ENCODE data around the gene CSH1. TPM values are rescaled to one million over a fixed set of nuclear protein-coding genes. Genes with fewer than 3 reads are reported as not detected.
A peak's percentile ranks its signal among the peaks of the same experiment; 100 is the strongest.
"Not testable (repeated sequence)": the region's sequence is repeated elsewhere in the genome, so short reads cannot be mapped to it uniquely, and the experiment has no call there.

The CSH1 gene
- polyA plus RNA-seq, 1 of the 3 experiments (the other 2 are of a cell fraction), result not detected

DNA sequence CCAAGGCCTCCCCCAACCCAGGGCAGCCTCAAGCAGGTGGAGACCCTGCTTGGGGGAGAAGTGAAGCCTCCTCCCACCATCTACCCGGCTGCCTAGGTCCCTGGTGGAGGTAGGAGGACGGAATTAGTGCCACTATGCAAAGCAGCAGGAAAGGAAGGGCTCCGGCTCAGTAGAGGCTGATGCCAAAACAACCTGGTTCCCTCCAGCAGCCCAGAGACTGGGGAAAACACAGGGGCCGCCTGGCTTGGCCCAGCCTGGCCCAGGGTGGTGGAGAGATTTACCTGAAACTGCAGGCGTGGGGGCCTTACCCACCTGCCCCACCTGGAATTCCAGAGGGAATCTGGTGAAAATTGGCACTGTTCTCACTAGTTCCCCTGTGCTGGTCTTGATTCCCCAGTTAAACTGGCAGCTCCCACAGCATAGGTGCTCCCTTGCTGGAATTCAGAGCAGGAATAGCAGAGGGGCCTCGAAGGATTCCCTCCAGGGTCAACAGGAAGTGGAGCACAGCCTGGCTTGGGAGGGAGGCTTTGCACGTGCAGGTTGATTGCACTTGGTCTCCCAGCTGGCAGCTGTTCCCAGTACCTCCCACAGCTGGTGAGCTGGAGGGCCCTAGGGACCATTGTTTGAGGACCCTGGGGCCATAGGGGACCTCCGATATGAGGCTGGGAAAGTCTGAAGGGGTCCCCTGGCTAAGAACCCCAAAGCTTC, 31.2 kb upstream of the CSH1 start:
- ChIA-PET CTCF (interaction anchor here (0.7 to 8.8 kb wide), 10 partner anchors 9 to 206 kb away, joined by 3 to 90 read pairs (median 4); partner anchors contain the start of genes CSHL1 and GH1), POLR2A (no interaction called here)
- Histone ChIP-seq H3K27ac (ENCODE audit: low read depth in 2 of 2, low read length in 1 of 2) (no peak overlapping the region), H3K9me2 (no peaks in the 10 kb centered on the region), H3K4me2 (no peak overlapping the region), H3K27me3 (ENCODE audit: insufficient read depth) (no peaks in the 10 kb centered on the region), H4K20me1 (ENCODE audit: insufficient read depth) (no peaks in the 10 kb centered on the region), H2AFZ (ENCODE audit: low read depth) (no peak overlapping the region), H3K79me2 (ENCODE audit: insufficient read depth) (no peaks in the 10 kb centered on the region), H3K4me3 (ENCODE audit: low read depth in 2 of 2, low read length in 1 of 2) (no peak overlapping the region), H3K4me1 (ENCODE audit: control insufficient read depth in 1 of 2, insufficient read depth in 2 of 2, low read depth in 1 of 2, low read length in 1 of 2) (no peaks in the 10 kb centered on the region), H3K9me3 (no peaks in the 10 kb centered on the region), H3F3A (replicated peaks; ENCODE audit: insufficient read depth) (no peaks in the 10 kb centered on the region), H3K36me3 (replicated peaks in 1 of 2; ENCODE audit: control insufficient read depth in 1 of 2, insufficient read depth in 2 of 2, low read length in 1 of 2) (no peaks in the 10 kb centered on the region), H3K9ac (no peak overlapping the region)
- 46% methylated on average over 7 of the region's 8 CpGs for WGBS (ENCODE audit: low lambda C conversion rate)
- peak; percentile 15 for DNase-seq
- TF ChIP-seq RCOR1 (IDR thresholded peaks at IDR 0.05; ENCODE audit: low read length) (no peak), TEAD4 (IDR thresholded peaks at IDR 0.05; ENCODE audit: borderline replicate concordance, insufficient read depth) (no peak), FOSL2 (IDR thresholded peaks at IDR 0.05; ENCODE audit: borderline replicate concordance, low read depth) (no peak), GATA2 (CRISPR knock-in tag; IDR thresholded peaks at IDR 0.05) (no peak), NFIC (IDR thresholded peaks at IDR 0.05; ENCODE audit: borderline replicate concordance) (no peak), GABPA (IDR thresholded peaks at IDR 0.05; ENCODE audit: low read depth) (no peak)
- TF ChIP-seq, protein P1, sequence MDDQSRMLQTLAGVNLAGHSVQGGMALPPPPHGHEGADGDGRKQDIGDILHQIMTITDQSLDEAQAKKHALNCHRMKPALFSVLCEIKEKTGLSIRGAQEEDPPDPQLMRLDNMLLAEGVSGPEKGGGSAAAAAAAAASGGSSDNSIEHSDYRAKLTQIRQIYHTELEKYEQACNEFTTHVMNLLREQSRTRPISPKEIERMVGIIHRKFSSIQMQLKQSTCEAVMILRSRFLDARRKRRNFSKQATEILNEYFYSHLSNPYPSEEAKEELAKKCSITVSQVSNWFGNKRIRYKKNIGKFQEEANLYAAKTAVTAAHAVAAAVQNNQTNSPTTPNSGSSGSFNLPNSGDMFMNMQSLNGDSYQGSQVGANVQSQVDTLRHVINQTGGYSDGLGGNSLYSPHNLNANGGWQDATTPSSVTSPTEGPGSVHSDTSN (IDR thresholded peaks at IDR 0.05), result no peak

DNA sequence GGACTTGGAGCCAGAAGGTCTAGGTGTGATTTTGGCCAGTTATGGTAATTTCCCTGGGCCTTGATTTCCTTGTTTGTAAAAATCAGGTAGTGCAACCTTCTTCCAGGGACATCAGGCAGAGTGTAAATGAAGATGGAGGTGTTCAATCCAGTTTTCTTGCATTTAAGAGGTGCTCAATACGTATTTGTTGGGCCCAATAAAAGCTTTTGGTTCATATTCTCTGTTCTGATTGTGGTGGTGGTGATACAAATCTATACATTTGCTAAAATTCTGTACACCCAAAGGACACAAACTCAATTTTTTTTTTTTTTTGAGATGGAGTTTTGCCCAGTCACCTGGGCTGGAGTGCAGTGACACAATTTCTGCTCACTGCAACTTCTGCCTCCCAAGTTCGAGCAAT, 29.8 kb upstream of the CSH1 start:
- Histone ChIP-seq H3K9me3 (no peaks in the 10 kb centered on the region), H3K4me3 (ENCODE audit: low read depth in 2 of 2, low read length in 1 of 2) (no peak overlapping the region), H3K27ac (ENCODE audit: low read depth in 2 of 2, low read length in 1 of 2) (no peak overlapping the region), H2AFZ (ENCODE audit: low read depth) (no peak overlapping the region), H3K4me1 (ENCODE audit: control insufficient read depth in 1 of 2, insufficient read depth in 2 of 2, low read depth in 1 of 2, low read length in 1 of 2) (no peaks in the 10 kb centered on the region), H3F3A (replicated peaks; ENCODE audit: insufficient read depth) (no peaks in the 10 kb centered on the region), H3K79me2 (ENCODE audit: insufficient read depth) (no peaks in the 10 kb centered on the region), H3K36me3 (replicated peaks in 1 of 2; ENCODE audit: control insufficient read depth in 1 of 2, insufficient read depth in 2 of 2, low read length in 1 of 2) (no peaks in the 10 kb centered on the region), H3K9me2 (no peaks in the 10 kb centered on the region), H3K27me3 (ENCODE audit: insufficient read depth) (no peaks in the 10 kb centered on the region), H3K4me2 (no peak overlapping the region), H4K20me1 (ENCODE audit: insufficient read depth) (no peaks in the 10 kb centered on the region), H3K9ac (no peak overlapping the region)
- 70% methylated on average over 2 of the region's 2 CpGs for WGBS (ENCODE audit: low lambda C conversion rate)
- CTCF ChIA-PET, result interaction anchor here (0.6 to 4.5 kb wide), 9 partner anchors 13 to 349 kb away, joined by 3 to 21 read pairs (median 4); partner anchors contain the start of gene CSHL1
- POLR2A ChIA-PET, result no interaction called here
- DNase-seq, result no peak
- no peak for TF ChIP-seq FOSL2 (IDR thresholded peaks at IDR 0.05; ENCODE audit: borderline replicate concordance, low read depth)

- TF ChIP-seq RXRA (IDR thresholded peaks at IDR 0.05; ENCODE audit: borderline replicate concordance, low read depth), result no peak
- TF ChIP-seq, protein P2, sequence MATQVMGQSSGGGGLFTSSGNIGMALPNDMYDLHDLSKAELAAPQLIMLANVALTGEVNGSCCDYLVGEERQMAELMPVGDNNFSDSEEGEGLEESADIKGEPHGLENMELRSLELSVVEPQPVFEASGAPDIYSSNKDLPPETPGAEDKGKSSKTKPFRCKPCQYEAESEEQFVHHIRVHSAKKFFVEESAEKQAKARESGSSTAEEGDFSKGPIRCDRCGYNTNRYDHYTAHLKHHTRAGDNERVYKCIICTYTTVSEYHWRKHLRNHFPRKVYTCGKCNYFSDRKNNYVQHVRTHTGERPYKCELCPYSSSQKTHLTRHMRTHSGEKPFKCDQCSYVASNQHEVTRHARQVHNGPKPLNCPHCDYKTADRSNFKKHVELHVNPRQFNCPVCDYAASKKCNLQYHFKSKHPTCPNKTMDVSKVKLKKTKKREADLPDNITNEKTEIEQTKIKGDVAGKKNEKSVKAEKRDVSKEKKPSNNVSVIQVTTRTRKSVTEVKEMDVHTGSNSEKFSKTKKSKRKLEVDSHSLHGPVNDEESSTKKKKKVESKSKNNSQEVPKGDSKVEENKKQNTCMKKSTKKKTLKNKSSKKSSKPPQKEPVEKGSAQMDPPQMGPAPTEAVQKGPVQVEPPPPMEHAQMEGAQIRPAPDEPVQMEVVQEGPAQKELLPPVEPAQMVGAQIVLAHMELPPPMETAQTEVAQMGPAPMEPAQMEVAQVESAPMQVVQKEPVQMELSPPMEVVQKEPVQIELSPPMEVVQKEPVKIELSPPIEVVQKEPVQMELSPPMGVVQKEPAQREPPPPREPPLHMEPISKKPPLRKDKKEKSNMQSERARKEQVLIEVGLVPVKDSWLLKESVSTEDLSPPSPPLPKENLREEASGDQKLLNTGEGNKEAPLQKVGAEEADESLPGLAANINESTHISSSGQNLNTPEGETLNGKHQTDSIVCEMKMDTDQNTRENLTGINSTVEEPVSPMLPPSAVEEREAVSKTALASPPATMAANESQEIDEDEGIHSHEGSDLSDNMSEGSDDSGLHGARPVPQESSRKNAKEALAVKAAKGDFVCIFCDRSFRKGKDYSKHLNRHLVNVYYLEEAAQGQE (IDR thresholded peaks at IDR 0.05; ENCODE audit: low read depth, low read length), result no peak
- no peak for TF ChIP-seq TAF1 (IDR thresholded peaks at IDR 0.05; ENCODE audit: borderline replicate concordance, low read depth, low read length)
- TF ChIP-seq ELF1 (IDR thresholded peaks at IDR 0.05), result no peak
- H3F3A ChIP-seq (replicated peaks; ENCODE audit: insufficient read depth), result no peaks in the 10 kb centered on the region
- H3K9me2 ChIP-seq, result no peaks in the 10 kb centered on the region
- H3K9ac ChIP-seq, result no peak overlapping the region
- no peak overlapping the region for H2AFZ ChIP-seq (ENCODE audit: low read depth)
- no peaks in the 10 kb centered on the region for H3K27me3 ChIP-seq (ENCODE audit: insufficient read depth)
- no peak overlapping the region for H3K4me3 ChIP-seq (ENCODE audit: low read depth in 2 of 2, low read length in 1 of 2)
- no peaks in the 10 kb centered on the region for H3K79me2 ChIP-seq (ENCODE audit: insufficient read depth)
- no peak overlapping the region for H3K4me2 ChIP-seq
- no peaks in the 10 kb centered on the region for H3K4me1 ChIP-seq (ENCODE audit: control insufficient read depth in 1 of 2, insufficient read depth in 2 of 2, low read depth in 1 of 2, low read length in 1 of 2)
- H4K20me1 ChIP-seq (ENCODE audit: insufficient read depth), result no peaks in the 10 kb centered on the region
- no peak overlapping the region for H3K27ac ChIP-seq (ENCODE audit: low read depth in 2 of 2, low read length in 1 of 2)
- WGBS (ENCODE audit: low lambda C conversion rate), result 56% methylated on average over 5 of the region's 5 CpGs
- CTCF ChIA-PET, result interaction anchor here (0.6 to 4.5 kb wide), 10 partner anchors 12 to 349 kb away, joined by 3 to 21 read pairs (median 4); partner anchors contain the start of gene CSHL1
- POLR2A ChIA-PET, result no interaction called here
- H3K36me3 ChIP-seq (replicated peaks in 1 of 2; ENCODE audit: control insufficient read depth in 1 of 2, insufficient read depth in 2 of 2, low read length in 1 of 2), result no peaks in the 10 kb centered on the region
- DNase-seq, result peak; percentile 25
- no peaks in the 10 kb centered on the region for H3K9me3 ChIP-seq
Observed at GRCh38 chr17:63925615-63926014, 29.2 kb upstream of the CSH1 start.

DNA sequence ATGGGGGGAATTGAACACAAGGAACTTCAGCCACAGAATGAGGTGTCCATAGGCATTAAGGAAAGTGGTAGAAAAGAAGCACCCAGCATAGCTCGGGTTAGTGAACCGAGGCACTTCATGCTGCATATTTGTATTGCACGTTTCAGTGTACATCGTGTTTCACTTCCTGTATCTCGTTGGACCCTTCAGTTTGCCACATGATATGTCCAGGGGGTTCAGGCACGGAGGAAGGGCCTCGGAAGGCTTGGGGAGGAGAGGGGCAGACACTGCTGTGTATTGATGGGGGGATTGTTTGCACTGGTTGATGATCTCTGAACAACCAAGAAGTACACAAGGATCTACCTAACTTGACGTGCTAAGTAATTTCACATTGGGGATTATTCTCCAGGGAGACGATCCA, 26.0 kb upstream of the CSH1 start:
- H3K4me1 ChIP-seq (ENCODE audit: control insufficient read depth in 1 of 2, insufficient read depth in 2 of 2, low read depth in 1 of 2, low read length in 1 of 2); H3K9me3 ChIP-seq; H3F3A ChIP-seq (replicated peaks; ENCODE audit: insufficient read depth); DNase-seq; H3K27me3 ChIP-seq (ENCODE audit: insufficient read depth); H3K9me2 ChIP-seq; POLR2A ChIA-PET; H3K9ac ChIP-seq; H3K36me3 ChIP-seq (replicated peaks in 1 of 2; ENCODE audit: control insufficient read depth in 1 of 2, insufficient read depth in 2 of 2, low read length in 1 of 2); H4K20me1 ChIP-seq (ENCODE audit: insufficient read depth); H3K4me2 ChIP-seq; H3K79me2 ChIP-seq (ENCODE audit: insufficient read depth); H2AFZ ChIP-seq (ENCODE audit: low read depth); H3K27ac ChIP-seq (ENCODE audit: low read depth in 2 of 2, low read length in 1 of 2); H3K4me3 ChIP-seq (ENCODE audit: low read depth in 2 of 2, low read length in 1 of 2): not testable (repeated sequence)
- WGBS (ENCODE audit: low lambda C conversion rate), result 64% methylated on average over 9 of the region's 9 CpGs
- CTCF ChIA-PET, result interaction anchor here (1.1 to 2.1 kb wide), 5 partner anchors 10 to 211 kb away, joined by 4 to 11 read pairs (median 6); no protein-coding TSS in a partner anchor
